Embryonic facial prominence (tissue), 1 donor: ENCODE measurements around the gene GSTA5.
A peak's percentile ranks its signal among the peaks of the same experiment; 100 is the strongest.
"Not testable (repeated sequence)": the region's sequence is repeated elsewhere in the genome, so short reads cannot be mapped to it uniquely, and the experiment has no call there.

Experiments
- DNase-seq: peaks from one replicate; pipeline ENCODE4 v3.0.0-alpha.2; 2016; ENCODE audit errors: extremely low spot score

Gene GSTA5

DNA sequence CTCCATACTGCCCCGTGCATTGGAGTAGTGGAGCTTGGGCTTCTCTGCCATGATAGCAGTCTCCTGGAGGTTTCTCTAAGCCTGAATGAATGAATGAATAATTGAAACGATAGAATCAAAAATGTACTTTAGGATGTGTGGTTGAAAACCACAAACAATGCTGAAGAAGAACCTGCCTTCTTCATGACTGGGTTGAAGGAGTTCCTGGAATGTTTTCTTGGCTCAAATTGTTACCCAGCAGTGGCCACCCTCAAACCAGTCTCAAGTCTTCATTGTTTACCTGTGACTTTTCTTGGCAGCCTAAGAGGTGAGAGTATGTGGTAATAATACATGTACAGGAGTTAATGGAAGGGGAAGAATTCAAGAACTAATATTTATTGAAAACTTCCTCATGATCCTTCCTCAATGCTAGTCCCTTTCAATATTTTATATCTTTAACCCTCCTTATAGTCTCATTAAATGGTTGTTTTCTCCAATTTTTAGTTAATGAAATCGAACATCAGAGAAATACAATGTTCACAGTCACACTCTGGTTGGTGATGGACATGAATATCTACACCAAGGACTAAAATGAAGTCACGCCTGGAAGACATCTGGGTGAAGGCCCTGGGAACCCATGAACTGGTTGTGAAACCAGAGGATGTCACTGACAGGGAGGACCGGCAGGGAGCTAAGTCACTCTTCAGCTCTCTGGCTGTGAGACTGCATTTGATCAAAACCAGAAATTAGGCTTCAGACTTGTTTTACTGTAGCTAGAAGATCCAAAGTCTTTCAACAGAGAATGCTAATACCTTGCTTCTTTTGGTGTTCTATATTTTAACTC, at the start of gene GSTA5:
Gene GSTA5, minus strand, starts transcription at position 51 of the 823 bp plus-strand sequence.
- DNase-seq: no peak

GRCh38 chr6:52890018-52890417, 49.4 kb upstream of the GSTA5 start:
- DNase-seq: no peak

GRCh38 chr6:52887910-52888524, 47.4 kb upstream of the GSTA5 start:
- no peak for DNase-seq

DNA sequence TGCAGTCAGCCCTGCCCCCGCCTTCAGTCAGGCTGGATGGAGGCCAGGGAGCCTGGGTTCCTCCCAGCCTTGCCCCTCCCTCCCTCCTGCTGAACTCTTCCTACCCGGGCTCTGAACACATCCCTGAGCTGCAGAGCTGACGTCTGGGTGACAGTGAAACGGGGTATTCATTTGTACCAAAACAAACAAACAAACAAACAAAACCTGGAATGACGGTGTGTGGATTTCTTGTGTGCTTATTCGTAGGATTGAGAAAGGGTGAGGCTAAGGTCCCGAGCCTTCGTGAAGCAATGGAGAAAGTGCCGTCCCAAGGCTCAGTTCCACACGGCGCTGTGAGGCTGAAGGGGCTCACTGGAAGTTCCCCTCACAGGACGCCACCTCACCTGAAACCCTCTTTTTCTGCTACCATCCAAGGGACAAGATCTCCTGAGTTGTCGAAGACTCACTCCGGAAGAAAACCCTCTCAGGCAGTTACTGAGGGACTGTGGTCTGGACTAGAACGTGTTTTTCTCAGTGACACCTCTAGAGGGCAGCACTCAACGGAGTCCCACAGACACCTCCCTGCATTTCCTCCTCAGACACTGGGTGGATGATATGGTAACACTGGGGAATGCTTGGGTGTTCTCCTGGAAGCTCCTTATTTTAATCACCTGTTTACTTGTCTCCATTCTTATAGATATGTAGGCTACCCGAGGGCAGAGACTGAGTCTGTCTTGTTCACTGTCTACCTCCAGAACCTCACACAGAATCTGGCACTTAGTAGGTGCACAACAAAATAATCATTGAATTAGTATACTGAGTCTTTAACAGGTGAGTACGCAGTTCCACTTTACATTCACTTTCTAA, 41.6 kb upstream of the GSTA5 start:
- peak; percentile 11 for DNase-seq

GRCh38 chr6:52881662-52881995, 41.0 kb upstream of the GSTA5 start:
- no peak for DNase-seq

- DNase-seq: no peak
Measured at GRCh38 chr6:52877786-52878185, 37.2 kb upstream of the GSTA5 start.

GRCh38 chr6:52877168-52877567, 36.6 kb upstream of the GSTA5 start:
- DNase-seq: no peak

DNA sequence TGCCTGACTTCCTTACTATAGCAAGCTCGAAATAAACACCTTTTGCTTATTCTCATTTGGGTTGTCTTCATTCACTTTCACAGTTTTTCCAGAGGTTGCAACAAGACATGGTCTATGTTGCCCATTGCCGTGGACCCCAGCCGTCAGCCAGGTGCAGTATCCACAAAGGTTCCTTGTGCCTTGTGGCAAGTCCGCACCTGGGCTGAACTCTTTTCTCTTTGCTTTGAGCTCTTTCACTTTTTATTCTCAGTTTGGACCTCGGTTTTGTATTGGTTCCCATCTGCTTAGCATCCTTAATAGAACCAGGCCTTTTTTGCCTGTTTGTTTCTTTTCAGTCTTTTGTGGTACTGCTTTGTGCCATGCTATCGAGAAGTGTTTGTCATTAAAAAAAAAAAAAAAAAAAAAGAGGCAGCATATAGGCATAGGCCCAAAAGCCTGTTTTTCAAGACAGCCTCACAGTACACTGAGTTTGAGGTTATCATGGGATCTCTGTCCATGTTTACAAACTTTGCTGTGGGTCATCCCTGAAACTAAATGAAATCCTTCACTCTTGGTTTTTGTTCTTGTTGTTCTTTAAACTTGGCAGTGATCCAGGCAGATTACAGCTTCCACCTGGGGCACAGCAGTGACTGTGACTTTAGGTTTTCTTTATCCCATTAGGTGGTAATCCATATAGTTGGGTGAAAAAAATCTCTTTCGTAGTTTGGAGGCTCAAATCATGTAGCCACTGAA, 35.6 kb upstream of the GSTA5 start:
- no peak for DNase-seq

- no peak for DNase-seq
Measured at GRCh38 chr6:52872031-52872430, 31.4 kb upstream of the GSTA5 start.

GRCh38 chr6:52871621-52872020, 31.0 kb upstream of the GSTA5 start:
- no peak for DNase-seq

- DNase-seq: not testable (repeated sequence)
Measured at GRCh38 chr6:52870335-52871091, 29.9 kb upstream of the GSTA5 start.

GRCh38 chr6:52868899-52869298, 28.3 kb upstream of the GSTA5 start:
- not testable (repeated sequence) for DNase-seq

DNA sequence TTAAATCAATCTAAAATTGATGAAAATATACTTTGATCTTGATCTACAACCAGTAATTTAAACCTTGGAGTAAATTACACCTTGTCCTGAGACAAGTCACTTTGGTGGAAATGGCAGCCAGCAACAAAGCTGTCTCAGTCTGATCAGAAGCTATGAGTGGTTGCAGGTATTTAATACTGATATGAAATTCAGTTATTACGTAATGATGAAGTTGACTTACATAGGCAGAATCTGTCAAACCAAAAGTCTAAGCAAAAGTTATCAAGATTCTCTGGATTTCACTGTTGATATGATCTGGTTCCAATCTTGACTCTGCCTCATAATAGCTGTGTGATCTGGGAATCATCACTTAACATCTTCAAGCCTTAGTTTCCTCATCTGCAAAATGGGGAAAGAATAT, 27.6 kb upstream of the GSTA5 start:
- DNase-seq: no peak

DNA sequence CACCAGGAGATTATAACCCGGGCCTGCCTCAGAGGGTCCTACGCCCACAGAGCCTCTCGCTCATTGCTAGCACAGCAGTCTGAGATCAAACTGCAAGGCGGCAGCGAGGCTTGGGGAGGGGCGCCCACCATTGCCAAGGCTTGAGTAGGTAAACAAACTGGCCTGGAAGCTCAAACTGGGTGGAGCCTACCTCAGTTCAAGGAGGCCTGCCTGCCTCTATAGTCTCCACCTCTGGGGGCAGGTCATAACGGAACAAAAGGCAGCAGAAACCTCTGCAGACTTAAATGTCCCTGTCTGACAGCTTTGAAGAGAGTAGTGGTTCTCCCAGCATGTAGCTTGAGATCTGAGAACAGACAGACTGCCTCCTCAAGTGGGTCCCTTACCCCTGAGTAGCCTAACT, 20.5 kb upstream of the GSTA5 start:
- DNase-seq: not testable (repeated sequence)

DNA sequence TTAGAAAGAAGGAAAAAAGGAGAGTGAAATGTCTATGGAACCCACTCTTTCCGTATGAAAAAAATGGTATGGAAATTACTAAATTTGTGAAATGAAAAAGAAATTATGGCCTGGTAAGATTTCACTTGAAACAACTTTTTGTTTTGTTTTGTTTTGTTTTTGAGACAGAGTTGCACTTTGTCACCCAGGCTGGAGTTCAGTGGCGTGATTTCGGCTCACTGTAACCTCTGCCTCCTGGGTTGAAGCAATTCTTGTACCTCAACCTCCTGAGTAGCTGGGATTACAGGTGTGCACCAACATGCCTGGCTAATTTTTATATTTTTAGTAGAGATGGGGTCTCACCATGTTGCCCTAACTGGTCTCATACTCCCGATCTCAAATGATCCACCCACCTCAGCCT, 17.8 kb upstream of the GSTA5 start:
- DNase-seq: no peak

DNA sequence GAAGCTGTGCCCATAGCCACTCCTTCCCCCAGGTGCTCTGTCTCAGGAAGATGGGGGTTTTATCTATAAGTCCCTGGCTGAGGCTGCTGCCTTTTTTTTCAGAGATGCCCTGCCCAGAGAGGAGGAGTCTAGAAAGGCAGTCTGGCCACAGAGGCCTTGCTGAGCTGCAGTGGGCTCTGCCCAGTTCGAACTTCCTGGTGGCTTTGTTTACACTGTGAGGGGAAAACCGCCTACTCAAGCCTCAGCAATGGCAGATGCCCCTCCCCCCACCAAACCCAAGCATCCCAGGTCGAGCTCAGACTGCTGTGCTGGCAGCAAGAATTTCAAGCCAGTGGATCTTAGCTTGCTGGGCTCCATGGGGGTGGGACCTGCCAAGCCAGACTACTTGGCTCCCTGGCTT, 15.5 kb upstream of the GSTA5 start:
- not testable (repeated sequence) for DNase-seq

GRCh38 chr6:52849137-52849536, 8.5 kb upstream of the GSTA5 start:
- DNase-seq: no peak

GRCh38 chr6:52846002-52846401, 5.4 kb upstream of the GSTA5 start:
- no peak for DNase-seq

- no peak for DNase-seq
Measured at GRCh38 chr6:52843605-52844004, 3.0 kb upstream of the GSTA5 start.

- no peak for DNase-seq
Measured at GRCh38 chr6:52839124-52840055, 1.2 kb downstream of the GSTA5 start.
